ENCODE results near the gene FAM13B. TPM values are rescaled to one million over a fixed set of nuclear protein-coding genes. Genes with fewer than 3 reads are reported as not detected.
"Not testable (repeated sequence)": the region's sequence is repeated elsewhere in the genome, so short reads cannot be mapped to it uniquely, and the experiment has no call there.

FAM13B gene
- total and polyA plus RNA-seq, 9 of the 15 experiments (the other 6 are each of a cell fraction or from before 2014, with no cell fraction given) = 2.3 to 21.6 (median 14.1) TPM

GRCh38 chr5:138070026-138070425 lies 37.1 kb upstream of the FAM13B start:
- H3K9me1 ChIP-seq (ENCODE audit: control insufficient read depth, insufficient read depth, low read length); in situ Hi-C loops (cut with MboI); ATAC-seq; FAIRE-seq; H2AFZ ChIP-seq (ENCODE audit: low read depth, low read length); H3K27me3 ChIP-seq (ENCODE audit: control insufficient read depth in 2 of 2, insufficient read depth in 2 of 2, low read length in 2 of 2); H3K27ac ChIP-seq (ENCODE audit: extremely low read depth, low read depth, low read length); H3K9me3 ChIP-seq (replicated peaks; ENCODE audit: control insufficient read depth, insufficient read depth, low read depth, low read length); BruUV-seq (replicated peaks); H3K4me3 ChIP-seq; intact Hi-C loops (cut with micrococcal nuclease); H3K4me2 ChIP-seq (ENCODE audit: insufficient read depth, low read length); DNase-seq (ENCODE audit: extremely low read depth in 1 of 4, low spot score in 3 of 4); H3K79me2 ChIP-seq (ENCODE audit: control insufficient read depth, insufficient read depth, low read length); H3K36me3 ChIP-seq (ENCODE audit: control insufficient read depth, insufficient read depth, low read length); H3K9ac ChIP-seq (ENCODE audit: insufficient read depth in 1 of 2, low read depth in 2 of 2, low read length in 2 of 2); H3K4me1 ChIP-seq (replicated peaks in 1 of 2; ENCODE audit: control insufficient read depth in 2 of 2, insufficient read depth in 2 of 2, low read length in 2 of 2); H4K20me1 ChIP-seq (replicated peaks; ENCODE audit: control insufficient read depth, insufficient read depth, low read length): not testable (repeated sequence)
- ChIA-PET CTCF (ENCODE audit: low intra/inter-chr PET ratio) (interaction anchor here (1.1 to 2.6 kb wide), 2 partner anchors 34 to 441 kb away, joined by 3 to 35 read pairs; no protein-coding TSS in a partner anchor), POLR2A (interaction anchor here (1.5 kb wide), 1 partner anchor 15 kb away, joined by 6 read pairs; no protein-coding TSS in a partner anchor)
- WGBS (ENCODE audit: insufficient coverage, low coverage, missing lambda C conversion rate) = 33% methylated on average over 1 of the region's 32 CpGs

DNA sequence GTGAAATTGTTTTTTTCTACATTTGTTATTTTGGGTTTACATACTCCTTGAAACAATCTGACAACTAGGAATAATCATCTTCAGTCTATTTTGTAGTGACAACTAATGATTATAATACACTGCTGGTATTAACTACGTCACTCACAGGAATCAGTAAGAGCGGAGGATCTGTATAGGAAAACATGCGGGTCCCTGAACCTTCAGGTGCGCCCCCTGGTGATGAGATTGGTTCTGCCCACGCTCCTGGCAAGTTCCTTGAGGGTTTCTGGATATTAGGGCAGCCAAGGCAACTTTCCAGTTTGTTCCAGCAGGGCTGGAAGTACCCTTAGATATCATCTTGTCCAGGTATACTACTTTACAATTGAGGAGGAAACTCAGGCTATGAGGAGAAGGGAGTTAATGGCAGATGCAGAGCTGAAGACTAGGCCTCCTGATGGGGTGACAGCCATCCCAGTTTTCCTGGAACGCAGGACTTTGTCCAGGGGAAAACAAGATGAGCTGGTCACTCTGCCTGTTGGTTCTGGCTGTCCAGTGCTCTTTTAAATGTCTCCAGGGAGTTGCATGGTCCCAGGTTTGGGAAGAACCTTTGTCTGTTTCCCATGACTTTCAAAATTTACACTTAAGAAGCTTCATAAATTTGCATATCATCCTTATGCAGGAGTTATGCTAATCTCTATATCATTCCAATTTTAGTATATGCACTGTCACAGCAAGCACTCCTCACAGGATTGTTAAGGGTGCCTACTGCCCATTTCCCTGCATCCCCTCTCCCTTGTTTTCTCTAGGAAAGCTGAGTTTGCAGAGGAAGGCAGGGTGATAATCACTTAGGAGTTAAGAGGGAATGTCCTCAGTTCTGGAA lies 36.1 kb upstream of the FAM13B start:
- Histone ChIP-seq H3K36me3 (ENCODE audit: control insufficient read depth, insufficient read depth, low read length) (no peaks in the 10 kb centered on the region), H3K9me3 (replicated peaks; ENCODE audit: control insufficient read depth, insufficient read depth, low read depth, low read length) (no peaks in the 10 kb centered on the region), H3K9ac (ENCODE audit: insufficient read depth in 1 of 2, low read depth in 2 of 2, low read length in 2 of 2) (no peak overlapping the region), H3K4me1 (replicated peaks in 1 of 2; ENCODE audit: control insufficient read depth in 2 of 2, insufficient read depth in 2 of 2, low read length in 2 of 2) (peaks cover 0 to 6% of the 10 kb centered on the region in 2 experiments; a peak in 2 of 5 replicates), H4K20me1 (replicated peaks; ENCODE audit: control insufficient read depth, insufficient read depth, low read length) (no peaks in the 10 kb centered on the region), H3K4me2 (ENCODE audit: insufficient read depth, low read length) (no peak overlapping the region), H3K9me1 (ENCODE audit: control insufficient read depth, insufficient read depth, low read length) (no peaks in the 10 kb centered on the region), H2AFZ (ENCODE audit: low read depth, low read length) (peak overlapping the region; percentile 3; the same call in 1 of the 2 replicates), H3K27ac (ENCODE audit: extremely low read depth, low read depth, low read length) (no peak overlapping the region), H3K27me3 (ENCODE audit: control insufficient read depth in 2 of 2, insufficient read depth in 2 of 2, low read length in 2 of 2) (peaks cover 0 to 5% of the 10 kb centered on the region in 2 experiments; a peak in 3 of 5 replicates), H3K79me2 (ENCODE audit: control insufficient read depth, insufficient read depth, low read length) (no peaks in the 10 kb centered on the region), H3K4me3 (no peak overlapping the region)
- 9% methylated on average over 6 of the region's 6 CpGs for WGBS (ENCODE audit: insufficient coverage, low coverage, missing lambda C conversion rate)
- ChIA-PET POLR2A (interaction anchor here (0.6 to 1.9 kb wide), 6 partner anchors 8 to 468 kb away, joined by 3 to 6 read pairs (median 4); partner anchors contain the start of gene WNT8A), CTCF (ENCODE audit: low intra/inter-chr PET ratio) (interaction anchor here (1.1 to 2.6 kb wide), 3 partner anchors 33 to 440 kb away, joined by 3 to 35 read pairs (median 8); no protein-coding TSS in a partner anchor)
- DNase-seq (ENCODE audit: extremely low read depth in 1 of 4, low spot score in 3 of 4) (peak; percentile 74 to 82 (median 76)), FAIRE-seq (peak; percentile 98), ATAC-seq (peak; percentile 96)
- in situ Hi-C loops (cut with MboI) = no loop called here
- no TSS peak for BruUV-seq (replicated peaks)
- intact Hi-C loops (cut with micrococcal nuclease) = loop anchor here (1.0 to 2.0 kb wide), 3 partner anchors 33 to 440 kb away; no protein-coding TSS in a partner anchor
- TF ChIP-seq CBFA2T3 (IDR thresholded peaks at IDR 0.05) (no peak), NR0B1 (IDR thresholded peaks at IDR 0.05; ENCODE audit: partially characterized antibody) (no peak), SIRT6 (IDR thresholded peaks at IDR 0.05; ENCODE audit: low read depth, low read length) (no peak), TSHZ1 (CRISPR knock-in tag; IDR thresholded peaks at IDR 0.05) (no peak), SRF (CRISPR knock-in tag; IDR thresholded peaks at IDR 0.05) (no peak), FOXA1 (IDR thresholded peaks at IDR 0.05; ENCODE audit: borderline replicate concordance) (no peak)
- TF ChIP-seq, protein P1, sequence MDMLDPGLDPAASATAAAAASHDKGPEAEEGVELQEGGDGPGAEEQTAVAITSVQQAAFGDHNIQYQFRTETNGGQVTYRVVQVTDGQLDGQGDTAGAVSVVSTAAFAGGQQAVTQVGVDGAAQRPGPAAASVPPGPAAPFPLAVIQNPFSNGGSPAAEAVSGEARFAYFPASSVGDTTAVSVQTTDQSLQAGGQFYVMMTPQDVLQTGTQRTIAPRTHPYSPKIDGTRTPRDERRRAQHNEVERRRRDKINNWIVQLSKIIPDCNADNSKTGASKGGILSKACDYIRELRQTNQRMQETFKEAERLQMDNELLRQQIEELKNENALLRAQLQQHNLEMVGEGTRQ (CRISPR knock-in tag; IDR thresholded peaks at IDR 0.05) = no peak
